H1 (cell line): Measurements from ENCODE around the gene CXCR3. TPM values are rescaled to one million over a fixed set of nuclear protein-coding genes. Genes with fewer than 3 reads are reported as not detected.

Experiments
- CTCF ChIA-PET: fragments of 300-600 bp; sonication (Branson Sonifier 250); formaldehyde crosslinking; loops from one replicate; lab custom pipeline; 2021; ENCODE audit not compliant: partially characterized antibody; lab: Charles Lee
- POLR2A ChIA-PET: fragments of 300-600 bp; sonication (Branson Sonifier 250); formaldehyde crosslinking; loops from one replicate; lab custom pipeline; 2021; ENCODE audit warnings: inconsistent platforms; ENCODE audit not compliant: partially characterized antibody; lab: Charles Lee
- DNase-seq, 2 experiments: peaks; one replicate each; pipeline versions ENCODE4 v3.0.0 to v3.0.0-alpha.2; 2010 to 2022; ENCODE audit warnings: low spot score in 2 of 2, low read depth in 1 of 2, mixed read lengths in 1 of 2
- FAIRE-seq: peaks from 2 replicates; lab custom pipeline; 2011; peaks lifted over from hg19 to GRCh38; lab: Jason Lieb, UNC
- H2AFZ ChIP-seq: 2 replicates; pipeline ENCODE4 v1.8.1; 2012; ENCODE audit warnings: low read length, inconsistent platforms
- H2AK5ac ChIP-seq: 2 replicates; pipeline ENCODE4 v1.6.1; 2013; ENCODE audit warnings: low read depth, low read length
- H2BK120ac ChIP-seq: replicated peaks from 2 replicates; pipeline ENCODE3; 2013; ENCODE audit warnings: low read depth, low read length, inconsistent platforms
- H2BK12ac ChIP-seq: 2 replicates; pipeline ENCODE4 v1.6.1; 2013; ENCODE audit warnings: low read depth, low read length
- H2BK15ac ChIP-seq: 2 replicates; pipeline ENCODE4 v1.6.1; 2013; ENCODE audit warnings: low read length
- H2BK20ac ChIP-seq: 2 replicates; pipeline ENCODE4 v1.6.1; 2013; ENCODE audit warnings: low read length
- H2BK5ac ChIP-seq: 2 replicates; pipeline ENCODE4 v1.6.1; 2013; ENCODE audit warnings: low read depth, low read length
- H3K14ac ChIP-seq: 2 replicates; pipeline ENCODE4 v1.6.1; 2013; ENCODE audit warnings: inconsistent platforms; ENCODE audit not compliant: insufficient read length
- H3K18ac ChIP-seq: 2 replicates; pipeline ENCODE4 v1.6.1; 2013; ENCODE audit warnings: low read length; ENCODE audit errors: extremely low read depth
- H3K23ac ChIP-seq: 2 replicates; pipeline ENCODE4 v1.6.1; 2013; ENCODE audit warnings: inconsistent platforms; ENCODE audit not compliant: insufficient read length
- H3K23me2 ChIP-seq: 2 replicates; pipeline ENCODE4 v1.6.1; 2013; ENCODE audit warnings: low read depth, low read length
- H3K27ac ChIP-seq: 2 replicates; pipeline ENCODE4 v1.6.1; 2011; ENCODE audit warnings: low read depth, low read length, inconsistent platforms
- H3K27me3 ChIP-seq, 4 experiments: replicated peaks in 1 of 4; 1 replicate in 1 of 4; 2 replicates in 3 of 4; pipeline versions ENCODE4 v1.6.1 to v1.8.1; 2011 to 2013; ENCODE audit warnings: low read length in 3 of 4, mild to moderate bottlenecking in 3 of 4, inconsistent platforms in 2 of 4, mixed read lengths in 2 of 4, moderate library complexity in 1 of 4; ENCODE audit not compliant: control insufficient read depth in 3 of 4, insufficient read depth in 3 of 4; ENCODE audit errors: extremely low read depth in 1 of 4
- H3K36me3 ChIP-seq, 4 experiments: 2 replicates each; pipeline versions ENCODE4 v1.6.1 to v1.8.1; 2011 to 2013; ENCODE audit warnings: mild to moderate bottlenecking in 4 of 4, low read length in 3 of 4, moderate library complexity in 2 of 4, control low read depth in 1 of 4, inconsistent platforms in 1 of 4; ENCODE audit not compliant: insufficient read depth in 4 of 4, control insufficient read depth in 2 of 4
- H3K4ac ChIP-seq: replicated peaks from 2 replicates; pipeline ENCODE3; 2013; ENCODE audit warnings: low read length, low read depth, mixed read lengths, inconsistent platforms; ENCODE audit not compliant: insufficient read length
- H3K4me1 ChIP-seq, 4 experiments: replicated peaks in 1 of 4; 1 replicate in 1 of 4; 2 replicates in 3 of 4; pipeline versions ENCODE4 v1.6.1 to v1.8.1; 2011 to 2013; ENCODE audit warnings: low read length in 3 of 4, inconsistent platforms in 2 of 4, mixed read lengths in 1 of 4; ENCODE audit not compliant: insufficient read depth in 4 of 4, control insufficient read depth in 3 of 4
- H3K4me2 ChIP-seq, 2 experiments: 2 replicates each; pipeline versions ENCODE4 v1.6.1 to v1.8.1; 2011 to 2013; ENCODE audit warnings: low read depth in 2 of 2, low read length in 2 of 2, control low read depth in 1 of 2, inconsistent platforms in 1 of 2, mild to moderate bottlenecking in 1 of 2; ENCODE audit not compliant: insufficient read depth in 1 of 2
- H3K4me3 ChIP-seq, 4 experiments: fragments of 200-600, 300-600 bp in 1 of 4; sonication (generic), shearing (Covaris generic), sonication (Bioruptor Twin) in 1 of 4; 2 replicates each; pipeline versions ENCODE4 v1.5.1 to v1.8.1; 2011 to 2016; ENCODE audit warnings: low read length in 4 of 4, low read depth in 3 of 4, control low read depth in 2 of 4, inconsistent platforms in 2 of 4, mild to moderate bottlenecking in 2 of 4, mixed read lengths in 1 of 4, moderate library complexity in 1 of 4; ENCODE audit not compliant: insufficient read depth in 2 of 4; ENCODE audit errors: extremely low read depth in 1 of 4
- H3K56ac ChIP-seq: replicated peaks from 2 replicates; pipeline ENCODE3; 2013; ENCODE audit warnings: low read depth, mild to moderate bottlenecking, mixed read lengths, low read length, inconsistent platforms; ENCODE audit not compliant: insufficient read length
- H3K79me1 ChIP-seq: 2 replicates; pipeline ENCODE4 v1.6.1; 2013; ENCODE audit warnings: low read depth, low read length, control low read depth
- H3K79me2 ChIP-seq, 2 experiments: 2 replicates each; pipeline versions ENCODE4 v1.6.1 to v1.8.1; 2012 to 2013; ENCODE audit warnings: low read length in 2 of 2, mild to moderate bottlenecking in 2 of 2, inconsistent platforms in 1 of 2; ENCODE audit not compliant: insufficient read depth in 2 of 2, control insufficient read depth in 1 of 2
- H3K9ac ChIP-seq, 4 experiments: replicated peaks in 1 of 4; 1 replicate in 1 of 4; 2 replicates in 3 of 4; pipeline versions ENCODE4 v1.6.1 to v1.8.1; 2011 to 2013; ENCODE audit warnings: low read depth in 3 of 4, low read length in 3 of 4, control low read depth in 2 of 4, mild to moderate bottlenecking in 2 of 4, moderate library complexity in 2 of 4, inconsistent platforms in 1 of 4; ENCODE audit errors: extremely low read depth in 1 of 4
- H3K9me3 ChIP-seq, 2 experiments: 2 replicates each; pipeline versions ENCODE4 v1.6.1 to v1.8.1; 2012 to 2013; ENCODE audit warnings: mild to moderate bottlenecking in 2 of 2, moderate library complexity in 2 of 2, control low read depth in 1 of 2, inconsistent platforms in 1 of 2, low read depth in 1 of 2, low read length in 1 of 2, mixed read lengths in 1 of 2; ENCODE audit not compliant: insufficient read depth in 2 of 2
- H4K20me1 ChIP-seq, 2 experiments: replicated peaks in 1 of 2; 2 replicates each; pipeline versions ENCODE3 to v1.8.1; 2011 to 2013; ENCODE audit warnings: inconsistent platforms in 2 of 2, low read length in 2 of 2, mild to moderate bottlenecking in 1 of 2; ENCODE audit not compliant: insufficient read depth in 2 of 2, control insufficient read depth in 1 of 2
- H4K5ac ChIP-seq: 2 replicates; pipeline ENCODE4 v1.6.1; 2013; ENCODE audit warnings: low read length, low read depth, mixed read lengths, inconsistent platforms; ENCODE audit not compliant: insufficient read length
- H4K8ac ChIP-seq: 2 replicates; pipeline ENCODE4 v1.8.0; 2013; ENCODE audit warnings: mild to moderate bottlenecking, moderate library complexity, low read length, inconsistent platforms; ENCODE audit not compliant: insufficient read depth; ENCODE audit errors: extremely low read depth
- H4K91ac ChIP-seq: replicated peaks from 2 replicates; pipeline ENCODE3; 2013; ENCODE audit warnings: low read length, mixed read lengths, inconsistent platforms; ENCODE audit not compliant: insufficient read length
- ASH2L ChIP-seq: fragments of 200-600, 300-600 bp; sonication (generic); IDR thresholded peaks from one replicate; pipeline ENCODE4 v1.7.1; 2017; ENCODE audit warnings: low read length
- CHD1 ChIP-seq: IDR thresholded peaks from 2 replicates; pipeline ENCODE4 v1.6.1; 2012; ENCODE audit warnings: low read depth, low read length, improper control_type of control experiment
- CREB1 ChIP-seq: IDR thresholded peaks from 2 replicates; pipeline ENCODE4 v1.6.1; 2012; ENCODE audit warnings: inconsistent platforms
- EZH2 ChIP-seq: fragments of 200-600 bp; sonication (generic); IDR thresholded peaks from 2 replicates; pipeline ENCODE4 v1.7.1; 2012; ENCODE audit warnings: low read depth, mild to moderate bottlenecking, moderate library complexity, low read length, inconsistent platforms; ENCODE audit not compliant: severe bottlenecking
- GTF2F1 ChIP-seq: IDR thresholded peaks from 2 replicates; pipeline ENCODE4 v1.6.1; 2012; ENCODE audit warnings: low read depth, low read length, improper control_type of control experiment, borderline replicate concordance
- JUND ChIP-seq: IDR thresholded peaks from 2 replicates; pipeline ENCODE4 v1.6.1; 2011; ENCODE audit warnings: mild to moderate bottlenecking, improper control_type of control experiment, low read length
- POLR2AphosphoS5 ChIP-seq: IDR thresholded peaks from 2 replicates; pipeline ENCODE4 v1.6.1; 2011; ENCODE audit warnings: low read depth, low read length
- RNF2 ChIP-seq: fragments of 200-900, 300-1000 bp; sonication (generic); IDR thresholded peaks from 2 replicates; pipeline ENCODE4 v1.7.1; 2016; ENCODE audit warnings: borderline replicate concordance, low read depth, mild to moderate bottlenecking, antibody characterized with exemption, low read length; ENCODE audit not compliant: poor library complexity, severe bottlenecking; ENCODE audit errors: missing control alignments
- SIX5 ChIP-seq: IDR thresholded peaks from 2 replicates; pipeline ENCODE4 v1.6.1; 2011; ENCODE audit warnings: mild to moderate bottlenecking, low read depth, low read length
- WGBS, 2 experiments: shearing (Covaris generic) in 1 of 2; methylation state at CpG; one replicate each; pipeline versions ENCODE4 v1.1.6 to v1.1.7; 2013 to 2015; ENCODE audit warnings: low lambda C conversion rate in 2 of 2, mixed read lengths in 2 of 2, inconsistent platforms in 1 of 2, low coverage in 1 of 2, missing lambda C conversion rate in 1 of 2; ENCODE audit not compliant: insufficient replicate concordance in 2 of 2, insufficient coverage in 1 of 2, insufficient read length in 1 of 2; ENCODE audit errors: extremely low coverage in 1 of 2, missing lambda C conversion rate in 1 of 2; 5-methylcytosine and 5-hydroxymethylcytosine counted together
- polyA plus RNA-seq, 7 experiments: library from polyadenylated mRNA; depleted of rRNA in 3 of 7; stranded (reverse) in 5 of 7; unstranded in 2 of 7; fragments of >200 nt in 5 of 7; fragments of 200-250 nt in 2 of 7; gene quantifications; 1 replicate in 5 of 7; 2 replicates in 1 of 7; 4 replicates in 1 of 7; pipeline versions ENCODE4 v1.2.1 to v1.2.3, GENCODE V29; 2011 to 2013; ENCODE audit warnings: missing spikeins in 2 of 7, mixed read lengths in 2 of 7
- total RNA-seq: library from RNA; stranded (reverse); fragmentation: NEBNext Ultra II Directional; extraction: Animal tissue kit (Norgen Biotek cat#: 25700); gene quantifications from 2 replicates; pipeline ENCODE4 v1.2.1, GENCODE V29; 2021
- TF ChIP-seq, protein P1 (sequence below): IDR thresholded peaks from 2 replicates; pipeline ENCODE4 v1.6.1; 2011; ENCODE audit warnings: low read depth, mild to moderate bottlenecking, low read length; ENCODE audit not compliant: insufficient read depth
- TF ChIP-seq, protein P2 (sequence below): IDR thresholded peaks from 2 replicates; pipeline ENCODE4 v1.6.1; 2012; ENCODE audit warnings: low read length, inconsistent platforms

Gene CXCR3
- total and polyA plus RNA-seq, 2 of the 8 experiments (the other 6 are each of a cell fraction or from before 2014, with no cell fraction given) = not detected

GRCh38 chrX:71634366-71634765 is 16.1 kb upstream of the CXCR3 start:
- H3K79me1 ChIP-seq = no peaks in the 10 kb centered on the region
- no peak for DNase-seq
- no peaks in the 10 kb centered on the region for H3K79me2 ChIP-seq
- ChIA-PET CTCF (interaction anchor here (3.8 kb wide), 1 partner anchor 12 kb away, joined by 17 read pairs; no protein-coding TSS in a partner anchor), POLR2A (no interaction called here)
- H4K91ac ChIP-seq = no peak overlapping the region
- no peaks in the 10 kb centered on the region for H3K9me3 ChIP-seq
- H2BK20ac ChIP-seq = no peak overlapping the region
- H3K4me3 ChIP-seq = no peak overlapping the region
- H4K20me1 ChIP-seq = no peaks in the 10 kb centered on the region
- no peak overlapping the region for H2BK15ac ChIP-seq
- no peak overlapping the region for H2BK5ac ChIP-seq
- H2AK5ac ChIP-seq = no peak overlapping the region
- H3K27me3 ChIP-seq = no peaks in the 10 kb centered on the region
- no peak overlapping the region for H2BK120ac ChIP-seq
- H3K4me1 ChIP-seq = no peaks in the 10 kb centered on the region
- no peak overlapping the region for H3K23ac ChIP-seq
- H3K4me2 ChIP-seq = no peak overlapping the region
- no peak overlapping the region for H3K14ac ChIP-seq
- H3K4ac ChIP-seq = no peak overlapping the region
- H4K5ac ChIP-seq = no peak overlapping the region
- no peak overlapping the region for H3K56ac ChIP-seq
- H3K18ac ChIP-seq = no peak overlapping the region
- no peak overlapping the region for H3K27ac ChIP-seq
- FAIRE-seq = no peak
- H3K23me2 ChIP-seq = no peaks in the 10 kb centered on the region
- H2AFZ ChIP-seq = no peak overlapping the region
- H4K8ac ChIP-seq = no peak overlapping the region
- H2BK12ac ChIP-seq = no peak overlapping the region
- H3K36me3 ChIP-seq = no peaks in the 10 kb centered on the region
- whole genome bisulfite sequencing, 2 experiments = 84% methylated on average over 6 of the region's 6 CpGs; no CpG with 5 or more reads in 1 of the 2 experiments
- no peak overlapping the region for H3K9ac ChIP-seq
- TF ChIP-seq RNF2 (no peak), GTF2F1 (no peak), CHD1 (no peak), ASH2L (no peak), JUND (no peak), CREB1 (no peak), POLR2AphosphoS5 (no peak), SIX5 (no peak), EZH2 (no peak)
- TF ChIP-seq, protein P1, sequence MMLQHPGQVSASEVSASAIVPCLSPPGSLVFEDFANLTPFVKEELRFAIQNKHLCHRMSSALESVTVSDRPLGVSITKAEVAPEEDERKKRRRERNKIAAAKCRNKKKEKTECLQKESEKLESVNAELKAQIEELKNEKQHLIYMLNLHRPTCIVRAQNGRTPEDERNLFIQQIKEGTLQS = no peak
- TF ChIP-seq, protein P2, sequence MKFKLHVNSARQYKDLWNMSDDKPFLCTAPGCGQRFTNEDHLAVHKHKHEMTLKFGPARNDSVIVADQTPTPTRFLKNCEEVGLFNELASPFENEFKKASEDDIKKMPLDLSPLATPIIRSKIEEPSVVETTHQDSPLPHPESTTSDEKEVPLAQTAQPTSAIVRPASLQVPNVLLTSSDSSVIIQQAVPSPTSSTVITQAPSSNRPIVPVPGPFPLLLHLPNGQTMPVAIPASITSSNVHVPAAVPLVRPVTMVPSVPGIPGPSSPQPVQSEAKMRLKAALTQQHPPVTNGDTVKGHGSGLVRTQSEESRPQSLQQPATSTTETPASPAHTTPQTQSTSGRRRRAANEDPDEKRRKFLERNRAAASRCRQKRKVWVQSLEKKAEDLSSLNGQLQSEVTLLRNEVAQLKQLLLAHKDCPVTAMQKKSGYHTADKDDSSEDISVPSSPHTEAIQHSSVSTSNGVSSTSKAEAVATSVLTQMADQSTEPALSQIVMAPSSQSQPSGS = no peak
